Endothelial cell of umbilical vein (primary cell): Measurements from ENCODE around the gene BRI3. TPM values are rescaled to one million over a fixed set of nuclear protein-coding genes. Genes with fewer than 3 reads are reported as not detected.

Experiments
- BruUV-seq: library from RNA; stranded (reverse); fragments of 400-500 nt; replicated peaks from 2 replicates; lab custom pipeline; 2021; lab: Mats Ljungman, UMichigan
- CTCF ChIA-PET: fragments of 300-600, 350-600 bp; sonication (Branson Sonifier 250); formaldehyde crosslinking; loops from one replicate; lab custom pipeline; 2021; ENCODE audit warnings: antibody characterized with exemption, inconsistent platforms; lab: Charles Lee
- POLR2A ChIA-PET: fragments of 300-600, 350-600 bp; sonication (Branson Sonifier 250); formaldehyde crosslinking; loops from one replicate; lab custom pipeline; 2021; ENCODE audit warnings: antibody characterized with exemption, inconsistent platforms; lab: Charles Lee
- DNase-seq: peaks from one replicate; pipeline ENCODE4 v3.0.0-alpha.2; 2011; ENCODE audit warnings: low read depth, low spot score
- FAIRE-seq: peaks from 2 replicates; lab custom pipeline; 2011; peaks lifted over from hg19 to GRCh38; lab: Jason Lieb, UNC
- H2AFZ ChIP-seq: 2 replicates; pipeline ENCODE4 v1.6.0; 2012; ENCODE audit warnings: low read depth, low read length, control low read depth, inconsistent platforms
- H3K27ac ChIP-seq: 2 replicates; pipeline ENCODE4 v1.5.1; 2011; ENCODE audit warnings: low read depth, mild to moderate bottlenecking, control low read depth, low read length, moderate library complexity; ENCODE audit not compliant: insufficient read depth
- H3K27me3 ChIP-seq, 2 experiments: 2 replicates each; pipeline versions ENCODE4 v1.6.0 to v1.6.1; 2011; ENCODE audit warnings: low read length in 2 of 2, mixed read lengths in 1 of 2; ENCODE audit not compliant: control insufficient read depth in 2 of 2, insufficient read depth in 2 of 2
- H3K36me3 ChIP-seq, 2 experiments: 2 replicates in 1 of 2; 3 replicates in 1 of 2; pipeline ENCODE4 v1.5.1; 2011; ENCODE audit warnings: low read length in 2 of 2, mild to moderate bottlenecking in 1 of 2, moderate library complexity in 1 of 2; ENCODE audit not compliant: control insufficient read depth in 2 of 2, insufficient read depth in 2 of 2; ENCODE audit errors: extremely low read depth in 1 of 2
- H3K4me1 ChIP-seq: 3 replicates; pipeline ENCODE4 v1.5.1; 2011; ENCODE audit warnings: mild to moderate bottlenecking, low read length; ENCODE audit not compliant: control insufficient read depth, insufficient read depth; ENCODE audit errors: extremely low read depth
- H3K4me2 ChIP-seq: 2 replicates; pipeline ENCODE4 v1.6.1; 2011; ENCODE audit warnings: low read length, control low read depth, mixed read lengths; ENCODE audit not compliant: insufficient read depth
- H3K4me3 ChIP-seq, 3 experiments: fragments of 200-600 bp in 1 of 3; sonication (generic), shearing (Covaris generic) in 1 of 3; replicated peaks in 1 of 3; 2 replicates each; pipeline ENCODE4 v1.5.1; 2011 to 2016; ENCODE audit warnings: control low read depth in 3 of 3, low read length in 3 of 3, mild to moderate bottlenecking in 2 of 3, inconsistent platforms in 1 of 3, low read depth in 1 of 3, moderate library complexity in 1 of 3; ENCODE audit not compliant: insufficient read depth in 1 of 3
- H3K79me2 ChIP-seq: 2 replicates; pipeline ENCODE4 v1.6.0; 2012; ENCODE audit warnings: low read length, inconsistent platforms; ENCODE audit not compliant: control insufficient read depth, insufficient read depth
- H3K9ac ChIP-seq: replicated peaks from 2 replicates; pipeline ENCODE3; 2011; ENCODE audit warnings: low read length, control low read depth; ENCODE audit not compliant: insufficient read depth; ENCODE audit errors: extremely low read depth
- H3K9me1 ChIP-seq: replicated peaks from 3 replicates; pipeline ENCODE4 v1.6.0; 2011; ENCODE audit warnings: mild to moderate bottlenecking, low read length; ENCODE audit not compliant: control insufficient read depth, insufficient read depth; ENCODE audit errors: extremely low read depth
- H3K9me3 ChIP-seq: replicated peaks from 2 replicates; pipeline ENCODE4 v1.5.1; 2012; ENCODE audit warnings: low read length, inconsistent platforms; ENCODE audit not compliant: control insufficient read depth, insufficient read depth
- H4K20me1 ChIP-seq: replicated peaks from 2 replicates; pipeline ENCODE3; 2011; ENCODE audit warnings: mild to moderate bottlenecking, low read length; ENCODE audit not compliant: control insufficient read depth, insufficient read depth; ENCODE audit errors: extremely low read depth
- CTCF ChIP-seq, 2 donors: IDR thresholded peaks; 1 replicate in 1 of 2; 2 replicates in 1 of 2; pipeline ENCODE4 v1.5.1; 2011; ENCODE audit warnings: low read length in 2 of 2, mild to moderate bottlenecking in 2 of 2, moderate library complexity in 2 of 2, control low read depth in 1 of 2, inconsistent platforms in 1 of 2, low read depth in 1 of 2; ENCODE audit not compliant: insufficient read depth in 1 of 2; ENCODE audit errors: extremely low read depth in 1 of 2
- FOS ChIP-seq: IDR thresholded peaks from 2 replicates; pipeline ENCODE4 v1.6.1; 2011; ENCODE audit warnings: mild to moderate bottlenecking, low read length, moderate library complexity, borderline replicate concordance; ENCODE audit not compliant: insufficient read depth
- GATA2 ChIP-seq: IDR thresholded peaks from 2 replicates; pipeline ENCODE4 v1.7.0; 2011; ENCODE audit warnings: low read depth, mild to moderate bottlenecking, moderate library complexity, mixed read lengths, low read length; ENCODE audit not compliant: insufficient read length, insufficient read depth
- JUN ChIP-seq: IDR thresholded peaks from 2 replicates; pipeline ENCODE4 v1.6.1; 2011; ENCODE audit warnings: borderline replicate concordance, low read depth; ENCODE audit not compliant: insufficient read length, insufficient read depth
- MAX ChIP-seq: IDR thresholded peaks from 2 replicates; pipeline ENCODE4 v1.6.1; 2011; ENCODE audit not compliant: insufficient read depth, insufficient read length
- MYC ChIP-seq: IDR thresholded peaks from one replicate; pipeline ENCODE4 v1.6.1; 2011; ENCODE audit warnings: mild to moderate bottlenecking, low read depth, low read length
- POLR2A ChIP-seq: IDR thresholded peaks from 2 replicates; pipeline ENCODE4 v1.6.1; 2012; ENCODE audit warnings: low read depth, mild to moderate bottlenecking, control low read depth, low read length
- POLR2AphosphoS5 ChIP-seq: IDR thresholded peaks from 2 replicates; pipeline ENCODE4 v1.6.1; 2012; ENCODE audit warnings: low read depth, mild to moderate bottlenecking, control low read depth, low read length, moderate library complexity; ENCODE audit not compliant: insufficient read depth
- dilution Hi-C: fragments of 300-500 bp; cut with MboI; formaldehyde crosslinking; loops from one replicate; pipeline ENCODE4 v1.15.0; 2019; ENCODE audit warnings: low sequenced_read_pairs; ENCODE audit not compliant: extremely low pct_ligation_motif_present
- intact Hi-C: fragments of 100-400 bp; cut with micrococcal nuclease; formaldehyde crosslinking; loops from one replicate; pipeline ENCODE4 v1.10.0; 2022
- polyA plus RNA-seq, 4 experiments: library from polyadenylated mRNA; depleted of rRNA in 3 of 4; stranded (reverse) in 3 of 4; unstranded in 1 of 4; fragments of >200 nt; gene quantifications; 2 replicates each; pipeline versions ENCODE4 v1.2.1 to v1.2.3, GENCODE V29; 2011 to 2012; ENCODE audit warnings: missing spikeins in 1 of 4
- total RNA-seq: library from RNA; stranded (reverse); gene quantifications from 2 replicates; pipeline ENCODE4 v1.2.3, GENCODE V29; 2021

The BRI3 gene
- total and polyA plus RNA-seq, 2 donors (not counting 3 experiments of a cell fraction or from before 2014, with no cell fraction given) = 214 to 317 TPM

DNA sequence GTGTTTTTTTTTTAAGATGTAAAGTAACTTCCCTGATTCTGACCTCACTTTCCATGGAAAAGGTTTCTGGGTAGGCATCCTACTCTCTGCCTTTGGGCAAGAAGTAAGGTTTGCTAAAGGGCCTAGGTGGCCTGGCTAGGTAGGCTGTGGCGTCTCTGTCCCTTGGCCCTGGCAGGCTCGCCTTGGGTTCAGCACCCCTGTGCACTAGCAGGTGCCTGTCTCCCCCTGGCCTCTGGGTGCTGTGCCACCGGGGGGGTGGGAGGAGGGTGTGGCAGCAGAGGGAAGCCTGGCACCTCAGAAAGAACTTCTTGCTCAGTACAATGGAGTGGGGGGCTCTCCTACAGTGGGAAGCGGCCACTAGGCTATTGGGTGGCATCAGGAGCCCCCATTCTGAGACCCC is 43.4 kb upstream of the BRI3 start:
- Histone ChIP-seq H3K4me1 (no peaks in the 10 kb centered on the region), H3K9me1 (no peaks in the 10 kb centered on the region), H4K20me1 (no peaks in the 10 kb centered on the region), H3K4me3 (no peak overlapping the region), H3K36me3 (peaks cover 8 to 33% of the 10 kb centered on the region in 2 experiments), H3K4me2 (no peak overlapping the region), H2AFZ (no peak overlapping the region), H3K9ac (no peak overlapping the region), H3K27ac (no peak overlapping the region), H3K9me3 (no peaks in the 10 kb centered on the region), H3K27me3 (no peaks in the 10 kb centered on the region), H3K79me2 (no peaks in the 10 kb centered on the region)
- FAIRE-seq = no peak
- ChIA-PET POLR2A (no interaction called here), CTCF (no interaction called here)
- intact Hi-C loops = no loop called here
- dilution Hi-C loops = no loop called here
- TF ChIP-seq MAX (no peak), FOS (no peak), JUN (no peak), GATA2 (no peak), MYC (no peak), POLR2A (no peak), POLR2AphosphoS5 (no peak), CTCF (IDR thresholded peaks at IDR 0.05; ENCODE audit: extremely low read depth in 1 of 2, insufficient read depth in 1 of 2, low read depth in 1 of 2, low read length in 2 of 2) (no peak)
- BruUV-seq = no TSS peak
- no peak for DNase-seq
